ENCODE data around the gene BHLHA15.

DNA sequence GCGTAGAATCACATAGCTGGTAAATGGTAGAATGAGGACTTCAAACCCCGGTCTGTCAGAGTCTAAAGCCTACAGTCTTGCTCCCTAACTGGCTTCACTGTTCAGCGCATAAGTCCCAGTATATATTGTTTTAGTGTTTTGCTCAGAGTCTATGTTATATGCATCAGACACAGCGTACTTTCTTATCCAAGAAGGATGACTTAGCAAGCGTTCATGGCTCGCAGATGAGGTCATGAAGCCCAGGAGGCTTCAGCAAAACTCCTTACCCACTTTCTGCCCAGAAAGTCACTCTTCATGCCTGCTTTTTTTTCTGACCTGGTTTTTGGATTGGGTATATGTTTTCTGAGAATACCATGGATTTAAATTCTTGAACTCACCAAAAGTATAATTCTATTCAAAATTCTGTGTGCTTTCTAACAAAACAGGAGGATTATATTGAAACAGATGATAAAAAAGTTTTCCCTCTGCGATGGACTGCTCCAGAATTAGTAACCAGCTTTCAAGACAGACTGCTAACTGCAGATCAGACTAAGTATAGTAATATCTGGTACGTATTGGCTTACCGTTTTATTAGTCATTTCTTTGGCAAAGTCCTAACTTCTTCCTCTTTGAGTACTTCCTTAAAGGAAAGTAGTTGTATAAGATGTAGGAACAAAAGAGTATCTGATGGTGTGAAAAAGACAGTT is 24.6 kb upstream of the BHLHA15 start:
- TF ChIP-seq, protein P1, sequence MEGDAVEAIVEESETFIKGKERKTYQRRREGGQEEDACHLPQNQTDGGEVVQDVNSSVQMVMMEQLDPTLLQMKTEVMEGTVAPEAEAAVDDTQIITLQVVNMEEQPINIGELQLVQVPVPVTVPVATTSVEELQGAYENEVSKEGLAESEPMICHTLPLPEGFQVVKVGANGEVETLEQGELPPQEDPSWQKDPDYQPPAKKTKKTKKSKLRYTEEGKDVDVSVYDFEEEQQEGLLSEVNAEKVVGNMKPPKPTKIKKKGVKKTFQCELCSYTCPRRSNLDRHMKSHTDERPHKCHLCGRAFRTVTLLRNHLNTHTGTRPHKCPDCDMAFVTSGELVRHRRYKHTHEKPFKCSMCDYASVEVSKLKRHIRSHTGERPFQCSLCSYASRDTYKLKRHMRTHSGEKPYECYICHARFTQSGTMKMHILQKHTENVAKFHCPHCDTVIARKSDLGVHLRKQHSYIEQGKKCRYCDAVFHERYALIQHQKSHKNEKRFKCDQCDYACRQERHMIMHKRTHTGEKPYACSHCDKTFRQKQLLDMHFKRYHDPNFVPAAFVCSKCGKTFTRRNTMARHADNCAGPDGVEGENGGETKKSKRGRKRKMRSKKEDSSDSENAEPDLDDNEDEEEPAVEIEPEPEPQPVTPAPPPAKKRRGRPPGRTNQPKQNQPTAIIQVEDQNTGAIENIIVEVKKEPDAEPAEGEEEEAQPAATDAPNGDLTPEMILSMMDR (IDR thresholded peaks at IDR 0.05 in 2 of 3, conservative IDR thresholded peaks at IDR 0.05 in 1 of 3; ENCODE audit: borderline replicate concordance in 1 of 3, insufficient read depth in 1 of 3, low read depth in 2 of 3, low read length in 2 of 3), result no peak
- no peak for TF ChIP-seq POLR2AphosphoS5 (IDR thresholded peaks at IDR 0.05; ENCODE audit: low read depth, low read length)
